ENCODE measurements around the gene MAP7D3.

DNA sequence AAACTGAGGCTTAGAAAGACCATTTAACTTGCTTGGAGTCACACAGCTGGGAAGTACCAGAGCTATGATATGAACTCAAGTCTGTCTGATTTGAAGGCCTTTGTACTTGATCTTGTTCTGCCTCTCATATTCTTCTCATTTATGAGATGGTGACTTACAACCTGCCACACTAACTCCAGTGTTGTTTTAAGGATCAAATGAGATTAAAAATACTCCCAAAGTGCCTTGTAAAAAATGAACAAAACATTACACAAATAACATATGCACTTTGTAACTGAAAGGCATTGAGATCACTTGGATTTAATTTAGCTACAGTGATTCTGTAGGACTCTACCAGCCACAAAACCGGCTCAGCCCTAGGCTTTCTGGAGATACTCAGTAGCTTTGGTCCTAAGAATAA is 15.6 kb upstream of the MAP7D3 start:
- TF ChIP-seq CTCF (IDR thresholded peaks at IDR 0.05) (no peak), POLR2A (IDR thresholded peaks at IDR 0.05) (no peak)
